ENCODE results near the gene XPO6. TPM values are rescaled to one million over a fixed set of nuclear protein-coding genes. Genes with fewer than 3 reads are reported as not detected.

XPO6 gene
- polyA plus RNA-seq, 1 of the 3 experiments (the other 2 are of a cell fraction): 97.1 TPM

DNA sequence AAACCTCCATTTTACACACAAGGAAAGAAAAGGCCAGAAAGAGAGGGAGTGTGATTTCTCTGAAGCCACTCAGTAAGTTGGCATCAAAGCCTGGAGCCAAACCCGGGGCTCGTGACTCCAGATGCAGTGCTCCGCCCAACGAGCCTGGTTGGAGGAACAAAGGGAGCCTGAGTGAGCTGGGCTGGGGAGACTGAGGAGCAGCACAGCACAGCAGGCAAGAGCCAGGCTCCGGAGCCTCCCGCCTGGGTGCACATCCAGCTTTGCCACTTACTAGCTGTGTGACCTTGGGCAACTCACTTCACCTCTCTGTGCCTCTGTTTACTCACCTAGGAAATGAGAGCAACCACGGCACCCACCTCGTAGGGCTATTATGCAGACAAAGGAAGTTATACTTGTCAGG is 153.8 kb downstream of the XPO6 start:
- Histone ChIP-seq H3K27ac (ENCODE audit: low read depth in 2 of 2, low read length in 1 of 2) (no peak overlapping the region), H3K27me3 (ENCODE audit: insufficient read depth) (peaks cover 19% of the 10 kb centered on the region; the same call in 1 of the 2 replicates), H3K4me1 (ENCODE audit: control insufficient read depth in 1 of 2, insufficient read depth in 2 of 2, low read depth in 1 of 2, low read length in 1 of 2) (no peaks in the 10 kb centered on the region), H3K4me3 (ENCODE audit: low read depth in 2 of 2, low read length in 1 of 2) (no peak overlapping the region), H3K9me2 (no peaks in the 10 kb centered on the region), H4K20me1 (ENCODE audit: insufficient read depth) (no peaks in the 10 kb centered on the region), H3K79me2 (ENCODE audit: insufficient read depth) (no peaks in the 10 kb centered on the region), H3K9ac (no peak overlapping the region), H3F3A (replicated peaks; ENCODE audit: insufficient read depth) (no peaks in the 10 kb centered on the region), H3K36me3 (replicated peaks in 1 of 2; ENCODE audit: control insufficient read depth in 1 of 2, insufficient read depth in 2 of 2, low read length in 1 of 2) (no peaks in the 10 kb centered on the region), H3K9me3 (no peaks in the 10 kb centered on the region), H2AFZ (ENCODE audit: low read depth) (no peak overlapping the region), H3K4me2 (no peak overlapping the region)
- ChIA-PET POLR2A (no interaction called here), CTCF (interaction anchor here (0.7 to 1.3 kb wide), 2 partner anchors 13 to 86 kb away, joined by 3 read pairs; no protein-coding TSS in a partner anchor)
- 42% methylated on average over 7 of the region's 8 CpGs for WGBS (ENCODE audit: low lambda C conversion rate)
- TF ChIP-seq RAD21 (IDR thresholded peaks at IDR 0.05; ENCODE audit: low read length) (no peak), ELF1 (IDR thresholded peaks at IDR 0.05) (no peak), FOXJ3 (CRISPR knock-in tag; IDR thresholded peaks at IDR 0.05) (no peak), GABPA (IDR thresholded peaks at IDR 0.05; ENCODE audit: low read depth) (no peak), RFX5 (IDR thresholded peaks at IDR 0.05; ENCODE audit: low read length) (no peak), CHD2 (IDR thresholded peaks at IDR 0.05; ENCODE audit: low read length, partially characterized antibody) (no peak), FOSL2 (IDR thresholded peaks at IDR 0.05; ENCODE audit: borderline replicate concordance, low read depth) (no peak)
- TF ChIP-seq, protein P1, sequence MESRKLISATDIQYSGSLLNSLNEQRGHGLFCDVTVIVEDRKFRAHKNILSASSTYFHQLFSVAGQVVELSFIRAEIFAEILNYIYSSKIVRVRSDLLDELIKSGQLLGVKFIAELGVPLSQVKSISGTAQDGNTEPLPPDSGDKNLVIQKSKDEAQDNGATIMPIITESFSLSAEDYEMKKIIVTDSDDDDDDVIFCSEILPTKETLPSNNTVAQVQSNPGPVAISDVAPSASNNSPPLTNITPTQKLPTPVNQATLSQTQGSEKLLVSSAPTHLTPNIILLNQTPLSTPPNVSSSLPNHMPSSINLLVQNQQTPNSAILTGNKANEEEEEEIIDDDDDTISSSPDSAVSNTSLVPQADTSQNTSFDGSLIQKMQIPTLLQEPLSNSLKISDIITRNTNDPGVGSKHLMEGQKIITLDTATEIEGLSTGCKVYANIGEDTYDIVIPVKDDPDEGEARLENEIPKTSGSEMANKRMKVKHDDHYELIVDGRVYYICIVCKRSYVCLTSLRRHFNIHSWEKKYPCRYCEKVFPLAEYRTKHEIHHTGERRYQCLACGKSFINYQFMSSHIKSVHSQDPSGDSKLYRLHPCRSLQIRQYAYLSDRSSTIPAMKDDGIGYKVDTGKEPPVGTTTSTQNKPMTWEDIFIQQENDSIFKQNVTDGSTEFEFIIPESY (IDR thresholded peaks at IDR 0.05; ENCODE audit: borderline replicate concordance, low read depth): no peak
- no peak for DNase-seq

DNA sequence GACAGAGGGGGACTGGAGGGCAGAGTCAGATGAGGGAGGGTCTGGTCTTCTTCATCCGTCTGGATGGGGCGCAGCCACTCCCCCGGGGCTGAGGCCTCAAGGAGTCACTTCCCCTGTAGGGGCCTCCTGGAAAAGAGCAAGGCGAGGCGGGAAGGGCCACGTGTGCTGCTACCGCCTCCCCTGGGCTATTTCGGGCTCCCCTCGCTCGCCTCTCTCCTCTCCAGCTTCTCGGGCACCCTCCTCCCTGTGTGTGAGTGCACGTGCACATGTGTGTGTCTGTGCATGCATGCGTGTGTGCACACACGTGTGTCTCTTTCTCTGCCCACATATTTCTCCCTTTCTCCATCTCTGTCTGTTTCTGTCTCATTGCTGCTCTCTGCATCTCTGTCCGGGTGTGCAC is 158.3 kb downstream of the XPO6 start:
- H3K79me2 ChIP-seq (ENCODE audit: insufficient read depth): no peaks in the 10 kb centered on the region
- CTCF ChIA-PET: interaction anchor here (1.1 to 2.5 kb wide), 2 partner anchors 17 kb away, joined by 4 to 10 read pairs; no protein-coding TSS in a partner anchor
- no peaks in the 10 kb centered on the region for H3K9me3 ChIP-seq
- H3K27me3 ChIP-seq (ENCODE audit: insufficient read depth): no peaks in the 10 kb centered on the region
- H4K20me1 ChIP-seq (ENCODE audit: insufficient read depth): no peaks in the 10 kb centered on the region
- no peaks in the 10 kb centered on the region for H3K4me1 ChIP-seq (ENCODE audit: control insufficient read depth in 1 of 2, insufficient read depth in 2 of 2, low read depth in 1 of 2, low read length in 1 of 2)
- H3F3A ChIP-seq (replicated peaks; ENCODE audit: insufficient read depth): no peaks in the 10 kb centered on the region
- H2AFZ ChIP-seq (ENCODE audit: low read depth): no peak overlapping the region
- H3K4me2 ChIP-seq: no peak overlapping the region
- DNase-seq: no peak
- TF ChIP-seq RAD21 (IDR thresholded peaks at IDR 0.05; ENCODE audit: low read length) (no peak), EZH2phosphoT487 (IDR thresholded peaks at IDR 0.05; ENCODE audit: borderline replicate concordance, low read depth) (no peak), SMC3 (IDR thresholded peaks at IDR 0.05; ENCODE audit: low read depth, low read length) (no peak), POLR2AphosphoS5 (IDR thresholded peaks at IDR 0.05; ENCODE audit: low read depth, low read length) (no peak), MXI1 (IDR thresholded peaks at IDR 0.05; ENCODE audit: low read depth, low read length) (no peak), TAF1 (IDR thresholded peaks at IDR 0.05; ENCODE audit: borderline replicate concordance, low read depth, low read length) (no peak), RFX5 (IDR thresholded peaks at IDR 0.05; ENCODE audit: low read length) (no peak), CHD2 (IDR thresholded peaks at IDR 0.05; ENCODE audit: low read length, partially characterized antibody) (no peak), NRF1 (IDR thresholded peaks at IDR 0.05; ENCODE audit: low read depth, low read length) (no peak), FOXJ3 (CRISPR knock-in tag; IDR thresholded peaks at IDR 0.05) (no peak), TCF12 (IDR thresholded peaks at IDR 0.05) (no peak)
- TF ChIP-seq, protein P2, sequence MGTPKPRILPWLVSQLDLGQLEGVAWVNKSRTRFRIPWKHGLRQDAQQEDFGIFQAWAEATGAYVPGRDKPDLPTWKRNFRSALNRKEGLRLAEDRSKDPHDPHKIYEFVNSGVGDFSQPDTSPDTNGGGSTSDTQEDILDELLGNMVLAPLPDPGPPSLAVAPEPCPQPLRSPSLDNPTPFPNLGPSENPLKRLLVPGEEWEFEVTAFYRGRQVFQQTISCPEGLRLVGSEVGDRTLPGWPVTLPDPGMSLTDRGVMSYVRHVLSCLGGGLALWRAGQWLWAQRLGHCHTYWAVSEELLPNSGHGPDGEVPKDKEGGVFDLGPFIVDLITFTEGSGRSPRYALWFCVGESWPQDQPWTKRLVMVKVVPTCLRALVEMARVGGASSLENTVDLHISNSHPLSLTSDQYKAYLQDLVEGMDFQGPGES (IDR thresholded peaks at IDR 0.05; ENCODE audit: low read depth, low read length): no peak
- TF ChIP-seq, protein P3, sequence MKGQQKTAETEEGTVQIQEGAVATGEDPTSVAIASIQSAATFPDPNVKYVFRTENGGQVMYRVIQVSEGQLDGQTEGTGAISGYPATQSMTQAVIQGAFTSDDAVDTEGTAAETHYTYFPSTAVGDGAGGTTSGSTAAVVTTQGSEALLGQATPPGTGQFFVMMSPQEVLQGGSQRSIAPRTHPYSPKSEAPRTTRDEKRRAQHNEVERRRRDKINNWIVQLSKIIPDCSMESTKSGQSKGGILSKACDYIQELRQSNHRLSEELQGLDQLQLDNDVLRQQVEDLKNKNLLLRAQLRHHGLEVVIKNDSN (IDR thresholded peaks at IDR 0.05; ENCODE audit: borderline replicate concordance, low read depth): no peak
- TF ChIP-seq, protein P1 (IDR thresholded peaks at IDR 0.05; ENCODE audit: borderline replicate concordance, low read depth): no peak
- TF ChIP-seq, protein P4, sequence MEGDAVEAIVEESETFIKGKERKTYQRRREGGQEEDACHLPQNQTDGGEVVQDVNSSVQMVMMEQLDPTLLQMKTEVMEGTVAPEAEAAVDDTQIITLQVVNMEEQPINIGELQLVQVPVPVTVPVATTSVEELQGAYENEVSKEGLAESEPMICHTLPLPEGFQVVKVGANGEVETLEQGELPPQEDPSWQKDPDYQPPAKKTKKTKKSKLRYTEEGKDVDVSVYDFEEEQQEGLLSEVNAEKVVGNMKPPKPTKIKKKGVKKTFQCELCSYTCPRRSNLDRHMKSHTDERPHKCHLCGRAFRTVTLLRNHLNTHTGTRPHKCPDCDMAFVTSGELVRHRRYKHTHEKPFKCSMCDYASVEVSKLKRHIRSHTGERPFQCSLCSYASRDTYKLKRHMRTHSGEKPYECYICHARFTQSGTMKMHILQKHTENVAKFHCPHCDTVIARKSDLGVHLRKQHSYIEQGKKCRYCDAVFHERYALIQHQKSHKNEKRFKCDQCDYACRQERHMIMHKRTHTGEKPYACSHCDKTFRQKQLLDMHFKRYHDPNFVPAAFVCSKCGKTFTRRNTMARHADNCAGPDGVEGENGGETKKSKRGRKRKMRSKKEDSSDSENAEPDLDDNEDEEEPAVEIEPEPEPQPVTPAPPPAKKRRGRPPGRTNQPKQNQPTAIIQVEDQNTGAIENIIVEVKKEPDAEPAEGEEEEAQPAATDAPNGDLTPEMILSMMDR (IDR thresholded peaks at IDR 0.05): no peak
- TF ChIP-seq, protein P5, sequence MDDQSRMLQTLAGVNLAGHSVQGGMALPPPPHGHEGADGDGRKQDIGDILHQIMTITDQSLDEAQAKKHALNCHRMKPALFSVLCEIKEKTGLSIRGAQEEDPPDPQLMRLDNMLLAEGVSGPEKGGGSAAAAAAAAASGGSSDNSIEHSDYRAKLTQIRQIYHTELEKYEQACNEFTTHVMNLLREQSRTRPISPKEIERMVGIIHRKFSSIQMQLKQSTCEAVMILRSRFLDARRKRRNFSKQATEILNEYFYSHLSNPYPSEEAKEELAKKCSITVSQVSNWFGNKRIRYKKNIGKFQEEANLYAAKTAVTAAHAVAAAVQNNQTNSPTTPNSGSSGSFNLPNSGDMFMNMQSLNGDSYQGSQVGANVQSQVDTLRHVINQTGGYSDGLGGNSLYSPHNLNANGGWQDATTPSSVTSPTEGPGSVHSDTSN (IDR thresholded peaks at IDR 0.05): no peak
- WGBS (ENCODE audit: low lambda C conversion rate): 61% methylated on average over 13 of the region's 15 CpGs
- H3K9me2 ChIP-seq: no peaks in the 10 kb centered on the region
- POLR2A ChIA-PET: no interaction called here
- no peak overlapping the region for H3K27ac ChIP-seq (ENCODE audit: low read depth in 2 of 2, low read length in 1 of 2)
- no peaks in the 10 kb centered on the region for H3K36me3 ChIP-seq (replicated peaks in 1 of 2; ENCODE audit: control insufficient read depth in 1 of 2, insufficient read depth in 2 of 2, low read length in 1 of 2)
- H3K9ac ChIP-seq: no peak overlapping the region
- H3K4me3 ChIP-seq (ENCODE audit: low read depth in 2 of 2, low read length in 1 of 2): no peak overlapping the region
